Measurements from ENCODE around the gene ZHX3. TPM values are rescaled to one million over a fixed set of nuclear protein-coding genes. Genes with fewer than 3 reads are reported as not detected.

Gene ZHX3
- total and polyA plus RNA-seq, 2 donors = 4.1 to 4.2 TPM

- Histone ChIP-seq H3K27ac (ENCODE audit: low read depth in 1 of 2, low read length in 1 of 2) (no peak overlapping the region), H3K36me3 (ENCODE audit: control insufficient read depth in 2 of 2, insufficient read depth in 2 of 2, low read length in 1 of 2) (no peaks in the 10 kb centered on the region), H3K4me3 (ENCODE audit: low read length in 2 of 2) (no peak overlapping the region), H3K9me3 (ENCODE audit: control insufficient read depth in 2 of 2, insufficient read depth in 1 of 2, low read length in 1 of 2) (no peaks in the 10 kb centered on the region), H3K4me1 (ENCODE audit: control insufficient read depth in 2 of 2, insufficient read depth in 2 of 2, low read length in 2 of 2) (no peaks in the 10 kb centered on the region), H3K27me3 (ENCODE audit: control insufficient read depth in 2 of 2, insufficient read depth in 1 of 2, low read length in 1 of 2) (no peaks in the 10 kb centered on the region)
- no peak for DNase-seq (ENCODE audit: low read depth in 6 of 9, low spot score in 9 of 9)
- WGBS = 99% methylated on average over 4 of the region's 4 CpGs
Measured at GRCh38 chr20:41275301-41275731, 42.2 kb downstream of the ZHX3 start.

- DNase-seq (ENCODE audit: low read depth in 6 of 9, low spot score in 9 of 9) = no peak
- Histone ChIP-seq H3K4me3 (ENCODE audit: low read length in 2 of 2) (no peak overlapping the region), H3K9me3 (ENCODE audit: control insufficient read depth in 2 of 2, insufficient read depth in 1 of 2, low read length in 1 of 2) (no peaks in the 10 kb centered on the region), H3K36me3 (ENCODE audit: control insufficient read depth in 2 of 2, insufficient read depth in 2 of 2, low read length in 1 of 2) (no peaks in the 10 kb centered on the region), H3K27me3 (ENCODE audit: control insufficient read depth in 2 of 2, insufficient read depth in 1 of 2, low read length in 1 of 2) (no peaks in the 10 kb centered on the region), H3K27ac (ENCODE audit: low read depth in 1 of 2, low read length in 1 of 2) (no peak overlapping the region), H3K4me1 (ENCODE audit: control insufficient read depth in 2 of 2, insufficient read depth in 2 of 2, low read length in 2 of 2) (no peaks in the 10 kb centered on the region)
- WGBS = 93% methylated on average over 5 of the region's 5 CpGs
Measured at GRCh38 chr20:41274152-41274551, 43.4 kb downstream of the ZHX3 start.

DNA sequence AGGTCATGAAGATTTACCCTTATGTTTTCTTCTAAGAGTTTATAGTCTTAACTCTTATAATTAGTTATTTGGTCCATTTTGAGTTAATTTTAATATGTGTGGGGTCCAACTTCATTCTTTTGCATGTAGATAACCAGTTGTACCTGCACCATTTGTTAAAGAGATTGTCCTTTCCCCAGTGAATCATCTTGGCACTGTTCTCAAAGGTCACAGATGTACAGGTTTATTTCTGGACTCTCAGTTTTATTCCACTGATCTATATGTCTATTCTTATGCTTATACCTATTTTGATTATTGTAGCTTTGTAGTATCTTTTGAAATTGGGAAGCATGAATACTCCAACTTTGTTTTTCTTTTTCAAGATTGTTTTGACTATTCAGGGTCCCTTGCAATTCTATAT is 44.1 kb downstream of the ZHX3 start:
- no peaks in the 10 kb centered on the region for H3K27me3 ChIP-seq (ENCODE audit: control insufficient read depth in 2 of 2, insufficient read depth in 1 of 2, low read length in 1 of 2)
- H3K4me1 ChIP-seq (ENCODE audit: control insufficient read depth in 2 of 2, insufficient read depth in 2 of 2, low read length in 2 of 2) = no peaks in the 10 kb centered on the region
- no peaks in the 10 kb centered on the region for H3K9me3 ChIP-seq (ENCODE audit: control insufficient read depth in 2 of 2, insufficient read depth in 1 of 2, low read length in 1 of 2)
- H3K4me3 ChIP-seq (ENCODE audit: low read length in 2 of 2) = no peak overlapping the region
- no peak for DNase-seq (ENCODE audit: low read depth in 6 of 9, low spot score in 9 of 9)
- no peak overlapping the region for H3K27ac ChIP-seq (ENCODE audit: low read depth in 1 of 2, low read length in 1 of 2)
- H3K36me3 ChIP-seq (ENCODE audit: control insufficient read depth in 2 of 2, insufficient read depth in 2 of 2, low read length in 1 of 2) = no peaks in the 10 kb centered on the region

GRCh38 chr20:41272339-41272738 is 45.2 kb downstream of the ZHX3 start:
- H3K4me1 ChIP-seq (ENCODE audit: control insufficient read depth in 2 of 2, insufficient read depth in 2 of 2, low read length in 2 of 2) = no peaks in the 10 kb centered on the region
- no peak overlapping the region for H3K4me3 ChIP-seq (ENCODE audit: low read length in 2 of 2)
- WGBS = 99% methylated on average over 1 of the region's 1 CpG
- DNase-seq (ENCODE audit: low read depth in 6 of 9, low spot score in 9 of 9) = no peak
- no peaks in the 10 kb centered on the region for H3K9me3 ChIP-seq (ENCODE audit: control insufficient read depth in 2 of 2, insufficient read depth in 1 of 2, low read length in 1 of 2)
- H3K36me3 ChIP-seq (ENCODE audit: control insufficient read depth in 2 of 2, insufficient read depth in 2 of 2, low read length in 1 of 2) = peaks cover 2 to 4% of the 10 kb centered on the region in 2 donors
- H3K27me3 ChIP-seq (ENCODE audit: control insufficient read depth in 2 of 2, insufficient read depth in 1 of 2, low read length in 1 of 2) = no peaks in the 10 kb centered on the region
- H3K27ac ChIP-seq (ENCODE audit: low read depth in 1 of 2, low read length in 1 of 2) = no peak overlapping the region

DNA sequence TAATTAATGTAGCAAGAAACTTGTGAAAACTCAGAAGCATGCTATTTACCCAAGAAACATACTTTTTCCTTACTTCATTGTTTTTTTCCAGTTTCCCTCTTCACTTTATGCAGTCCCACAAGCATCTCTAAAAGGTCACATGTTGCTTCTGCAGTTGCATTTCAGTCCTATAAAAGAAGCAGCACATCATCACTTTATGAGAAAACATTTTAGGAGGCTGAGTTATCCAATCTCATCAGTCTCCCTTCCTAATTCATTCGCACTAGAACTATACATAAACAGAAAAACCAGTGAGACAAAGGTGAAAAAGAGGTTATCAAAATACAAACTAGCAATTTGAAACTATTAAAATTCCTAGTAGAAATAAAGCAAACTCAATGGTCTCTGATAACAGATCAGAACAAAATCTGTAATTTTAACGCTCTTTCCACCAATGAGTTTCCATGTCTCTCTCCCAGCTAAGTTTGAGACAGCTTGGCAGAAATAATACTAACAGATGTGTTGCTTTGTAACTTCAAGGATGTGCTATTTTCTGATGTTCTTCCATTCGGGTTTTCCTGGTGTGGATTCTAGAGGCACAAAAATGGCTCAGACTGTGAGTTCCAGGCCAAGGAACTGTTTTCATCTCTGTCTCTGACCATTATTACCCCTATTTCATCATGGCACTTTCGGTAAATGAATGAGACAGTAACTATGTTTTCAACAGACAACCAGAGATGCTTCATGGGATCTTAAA is 48.4 kb downstream of the ZHX3 start:
- Histone ChIP-seq H3K9me3 (ENCODE audit: control insufficient read depth in 2 of 2, insufficient read depth in 1 of 2, low read length in 1 of 2) (no peaks in the 10 kb centered on the region), H3K36me3 (ENCODE audit: control insufficient read depth in 2 of 2, insufficient read depth in 2 of 2, low read length in 1 of 2) (peaks cover 3 to 4% of the 10 kb centered on the region in 2 donors), H3K27me3 (ENCODE audit: control insufficient read depth in 2 of 2, insufficient read depth in 1 of 2, low read length in 1 of 2) (no peaks in the 10 kb centered on the region), H3K4me1 (ENCODE audit: control insufficient read depth in 2 of 2, insufficient read depth in 2 of 2, low read length in 2 of 2) (no peaks in the 10 kb centered on the region), H3K27ac (ENCODE audit: low read depth in 1 of 2, low read length in 1 of 2) (no peak overlapping the region), H3K4me3 (ENCODE audit: low read length in 2 of 2) (no peak overlapping the region)
- no peak for DNase-seq (ENCODE audit: low read depth in 6 of 9, low spot score in 9 of 9)
- WGBS = 98% methylated on average over 4 of the region's 4 CpGs

GRCh38 chr20:41268402-41268801 is 49.1 kb downstream of the ZHX3 start:
- Histone ChIP-seq H3K36me3 (ENCODE audit: control insufficient read depth in 2 of 2, insufficient read depth in 2 of 2, low read length in 1 of 2) (peaks cover 3 to 4% of the 10 kb centered on the region in 2 donors), H3K4me1 (ENCODE audit: control insufficient read depth in 2 of 2, insufficient read depth in 2 of 2, low read length in 2 of 2) (no peaks in the 10 kb centered on the region), H3K27ac (ENCODE audit: low read depth in 1 of 2, low read length in 1 of 2) (no peak overlapping the region), H3K4me3 (ENCODE audit: low read length in 2 of 2) (no peak overlapping the region), H3K9me3 (ENCODE audit: control insufficient read depth in 2 of 2, insufficient read depth in 1 of 2, low read length in 1 of 2) (no peaks in the 10 kb centered on the region), H3K27me3 (ENCODE audit: control insufficient read depth in 2 of 2, insufficient read depth in 1 of 2, low read length in 1 of 2) (no peaks in the 10 kb centered on the region)
- WGBS = 98% methylated on average over 1 of the region's 1 CpG
- DNase-seq (ENCODE audit: low read depth in 6 of 9, low spot score in 9 of 9) = no peak

DNA sequence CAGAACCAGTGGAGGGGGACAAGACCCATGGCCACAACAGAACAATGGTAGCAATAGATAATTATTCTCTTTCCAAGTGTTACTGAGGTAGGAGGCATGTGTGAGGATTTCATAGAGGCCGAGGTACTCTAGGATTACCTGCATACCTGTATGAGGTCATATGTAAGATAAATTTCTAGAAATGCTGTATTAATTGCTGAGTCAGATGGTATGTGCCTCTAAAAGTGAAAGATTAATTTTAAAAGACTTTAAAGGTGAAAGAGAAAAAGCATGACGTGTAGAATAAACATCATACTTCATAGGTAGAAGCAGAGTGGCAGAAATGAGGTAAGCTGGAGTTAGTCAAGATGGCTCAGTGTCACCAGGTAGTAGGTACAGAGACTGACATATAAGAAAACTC is 51.6 kb downstream of the ZHX3 start:
- WGBS = 99% methylated on average over 2 of the region's 2 CpGs

GRCh38 chr20:41264819-41265218 is 52.7 kb downstream of the ZHX3 start:
- Histone ChIP-seq H3K27ac (ENCODE audit: low read depth in 1 of 2, low read length in 1 of 2) (no peak overlapping the region), H3K27me3 (ENCODE audit: control insufficient read depth in 2 of 2, insufficient read depth in 1 of 2, low read length in 1 of 2) (no peaks in the 10 kb centered on the region), H3K4me1 (ENCODE audit: control insufficient read depth in 2 of 2, insufficient read depth in 2 of 2, low read length in 2 of 2) (no peaks in the 10 kb centered on the region), H3K36me3 (ENCODE audit: control insufficient read depth in 2 of 2, insufficient read depth in 2 of 2, low read length in 1 of 2) (peaks cover 3 to 4% of the 10 kb centered on the region in 2 donors), H3K4me3 (ENCODE audit: low read length in 2 of 2) (no peak overlapping the region), H3K9me3 (ENCODE audit: control insufficient read depth in 2 of 2, insufficient read depth in 1 of 2, low read length in 1 of 2) (no peaks in the 10 kb centered on the region)
- no peak for DNase-seq (ENCODE audit: low read depth in 6 of 9, low spot score in 9 of 9)
- 98% methylated on average over 2 of the region's 2 CpGs for WGBS

More for the DNA sequence above, 51.6 kb downstream of the ZHX3 start:
- H3K27me3 ChIP-seq (ENCODE audit: control insufficient read depth in 2 of 2, insufficient read depth in 1 of 2, low read length in 1 of 2) = no peaks in the 10 kb centered on the region
- H3K4me1 ChIP-seq (ENCODE audit: control insufficient read depth in 2 of 2, insufficient read depth in 2 of 2, low read length in 2 of 2) = no peaks in the 10 kb centered on the region
- no peak overlapping the region for H3K4me3 ChIP-seq (ENCODE audit: low read length in 2 of 2)
- H3K9me3 ChIP-seq (ENCODE audit: control insufficient read depth in 2 of 2, insufficient read depth in 1 of 2, low read length in 1 of 2) = no peaks in the 10 kb centered on the region
- no peak for DNase-seq (ENCODE audit: low read depth in 6 of 9, low spot score in 9 of 9)
- peaks cover 3 to 4% of the 10 kb centered on the region in 2 donors for H3K36me3 ChIP-seq (ENCODE audit: control insufficient read depth in 2 of 2, insufficient read depth in 2 of 2, low read length in 1 of 2)
- no peak overlapping the region for H3K27ac ChIP-seq (ENCODE audit: low read depth in 1 of 2, low read length in 1 of 2)

DNA sequence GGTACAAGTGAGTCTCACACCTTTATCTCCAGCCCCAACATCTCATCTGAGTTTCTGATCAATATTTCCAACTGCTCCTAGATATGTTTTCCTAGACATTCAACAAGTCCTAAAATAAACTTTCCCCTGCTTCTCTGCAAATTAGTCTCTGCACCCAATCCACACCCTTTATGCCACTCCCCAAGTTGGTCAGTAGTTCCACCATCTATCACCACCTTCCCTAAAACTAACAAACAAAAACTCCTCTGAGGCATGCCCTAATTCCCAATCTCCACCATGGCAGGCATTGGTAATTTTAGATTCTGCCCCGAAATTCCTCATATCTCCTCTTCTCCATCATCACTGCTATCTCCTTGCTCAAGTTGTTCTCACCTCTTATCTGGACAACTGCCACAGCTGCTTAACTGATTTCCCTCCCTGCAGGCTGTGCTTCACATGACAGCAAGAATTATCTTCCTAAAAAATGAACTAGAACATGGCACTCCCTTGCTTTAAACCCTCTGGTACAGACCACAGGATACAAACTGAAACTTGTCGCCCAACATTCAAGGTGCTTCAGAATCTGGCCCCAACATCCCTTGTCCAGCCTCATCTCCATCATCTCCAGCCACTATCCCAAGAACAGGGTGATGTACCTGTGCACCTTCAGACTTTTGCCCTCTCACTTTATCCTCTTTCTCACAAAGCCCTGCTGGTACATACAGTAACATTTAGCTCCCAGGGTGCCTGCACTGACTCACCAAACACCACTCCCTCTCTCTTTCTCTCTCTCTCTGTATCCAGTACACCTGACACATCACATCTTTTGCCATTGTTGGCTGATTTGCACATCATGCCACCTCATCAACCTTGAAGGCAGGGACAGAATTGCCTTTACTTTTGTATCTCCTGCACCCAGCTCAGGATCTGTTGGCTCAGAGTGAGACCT is 55.5 kb downstream of the ZHX3 start:
- Histone ChIP-seq H3K9me3 (ENCODE audit: control insufficient read depth in 2 of 2, insufficient read depth in 1 of 2, low read length in 1 of 2) (no peaks in the 10 kb centered on the region), H3K27me3 (ENCODE audit: control insufficient read depth in 2 of 2, insufficient read depth in 1 of 2, low read length in 1 of 2) (no peaks in the 10 kb centered on the region), H3K4me3 (ENCODE audit: low read length in 2 of 2) (no peak overlapping the region), H3K36me3 (ENCODE audit: control insufficient read depth in 2 of 2, insufficient read depth in 2 of 2, low read length in 1 of 2) (no peaks in the 10 kb centered on the region), H3K27ac (ENCODE audit: low read depth in 1 of 2, low read length in 1 of 2) (no peak overlapping the region), H3K4me1 (ENCODE audit: control insufficient read depth in 2 of 2, insufficient read depth in 2 of 2, low read length in 2 of 2) (no peaks in the 10 kb centered on the region)
- 90% methylated on average over 2 of the region's 2 CpGs for WGBS
- no peak for DNase-seq (ENCODE audit: low read depth in 6 of 9, low spot score in 9 of 9)

Measured in thymus (tissue), 11 donors.